ENCODE measurements around the gene FAM117B. TPM values are rescaled to one million over a fixed set of nuclear protein-coding genes. Genes with fewer than 3 reads are reported as not detected.

FAM117B gene
- polyA plus RNA-seq, 1 donor (not counting 4 experiments of a cell fraction or from before 2014, with no cell fraction given) = 1.9 TPM

- Histone ChIP-seq H3K4me1 (ENCODE audit: control insufficient read depth, extremely low read depth, insufficient read depth, low read length) (no peaks in the 10 kb centered on the region), H2AFZ (ENCODE audit: control insufficient read depth, low read length) (no peak overlapping the region), H3K27ac (ENCODE audit: control insufficient read depth, insufficient read depth, low read length) (no peak overlapping the region), H3K4me3 (ENCODE audit: control insufficient read depth in 2 of 3, extremely low read depth in 1 of 3, insufficient read depth in 2 of 3, low read depth in 1 of 3, low read length in 3 of 3) (no peak overlapping the region), H3K9me3 (ENCODE audit: control insufficient read depth, low read depth, low read length) (no peaks in the 10 kb centered on the region), H4K20me1 (ENCODE audit: control insufficient read depth, extremely low read depth, insufficient read depth, low read length) (no peaks in the 10 kb centered on the region), H3K9ac (ENCODE audit: control insufficient read depth, extremely low read depth, insufficient read depth, low read length) (no peak overlapping the region), H3K27me3 (ENCODE audit: control insufficient read depth, extremely low read depth, insufficient read depth, low read length) (no peaks in the 10 kb centered on the region), H3K36me3 (ENCODE audit: control insufficient read depth in 2 of 2, extremely low read depth in 1 of 2, insufficient read depth in 2 of 2, low read length in 2 of 2) (no peaks in the 10 kb centered on the region), H3K4me2 (ENCODE audit: control insufficient read depth, extremely low read depth, insufficient read depth, low read depth, low read length) (no peak overlapping the region), H3K9me1 (ENCODE audit: control insufficient read depth, extremely low read depth, insufficient read depth, low read length) (no peaks in the 10 kb centered on the region), H3K79me2 (ENCODE audit: control insufficient read depth, insufficient read depth, low read length) (no peaks in the 10 kb centered on the region)
- no peak for DNase-seq (ENCODE audit: low read depth, low spot score)
- TF ChIP-seq EZH2 (IDR thresholded peaks at IDR 0.05; ENCODE audit: low read length) = no peak
- no peak for TF ChIP-seq CTCF (optimal IDR thresholded peaks at IDR 0.05 in 1 of 3, IDR thresholded peaks at IDR 0.05 in 1 of 3, conservative IDR thresholded peaks at IDR 0.05 in 1 of 3; ENCODE audit: extremely low read depth in 1 of 3, insufficient read depth in 2 of 3, low read length in 3 of 3)
- dilution Hi-C loops (cut with MboI; ENCODE audit: extremely low pct_ligation_motif_present, low sequenced_read_pairs) = no loop called here
- no peak for FAIRE-seq
These were observed 35.7 kb upstream of the FAM117B start for GRCh38 chr2:202599105-202599504.

- Histone ChIP-seq H4K20me1 (ENCODE audit: control insufficient read depth, extremely low read depth, insufficient read depth, low read length) (no peaks in the 10 kb centered on the region), H3K9ac (ENCODE audit: control insufficient read depth, extremely low read depth, insufficient read depth, low read length) (no peak overlapping the region), H3K9me3 (ENCODE audit: control insufficient read depth, low read depth, low read length) (no peaks in the 10 kb centered on the region), H2AFZ (ENCODE audit: control insufficient read depth, low read length) (no peak overlapping the region), H3K4me3 (ENCODE audit: control insufficient read depth in 2 of 3, extremely low read depth in 1 of 3, insufficient read depth in 2 of 3, low read depth in 1 of 3, low read length in 3 of 3) (no peak overlapping the region), H3K4me2 (ENCODE audit: control insufficient read depth, extremely low read depth, insufficient read depth, low read depth, low read length) (no peak overlapping the region), H3K79me2 (ENCODE audit: control insufficient read depth, insufficient read depth, low read length) (no peaks in the 10 kb centered on the region), H3K4me1 (ENCODE audit: control insufficient read depth, extremely low read depth, insufficient read depth, low read length) (no peaks in the 10 kb centered on the region), H3K36me3 (ENCODE audit: control insufficient read depth in 2 of 2, extremely low read depth in 1 of 2, insufficient read depth in 2 of 2, low read length in 2 of 2) (no peaks in the 10 kb centered on the region), H3K27ac (ENCODE audit: control insufficient read depth, insufficient read depth, low read length) (no peak overlapping the region), H3K9me1 (ENCODE audit: control insufficient read depth, extremely low read depth, insufficient read depth, low read length) (no peaks in the 10 kb centered on the region), H3K27me3 (ENCODE audit: control insufficient read depth, extremely low read depth, insufficient read depth, low read length) (no peaks in the 10 kb centered on the region)
- DNase-seq (ENCODE audit: low read depth, low spot score) = no peak
- dilution Hi-C loops (cut with MboI; ENCODE audit: extremely low pct_ligation_motif_present, low sequenced_read_pairs) = no loop called here
- TF ChIP-seq EZH2 (IDR thresholded peaks at IDR 0.05; ENCODE audit: low read length) = no peak
- TF ChIP-seq CTCF (optimal IDR thresholded peaks at IDR 0.05 in 1 of 3, IDR thresholded peaks at IDR 0.05 in 1 of 3, conservative IDR thresholded peaks at IDR 0.05 in 1 of 3; ENCODE audit: extremely low read depth in 1 of 3, insufficient read depth in 2 of 3, low read length in 3 of 3) = no peak
- FAIRE-seq = no peak
These were observed 34.9 kb upstream of the FAM117B start for GRCh38 chr2:202599911-202600310.
